A673 (cell line): ENCODE data around the gene SORCS1.
A peak's percentile ranks its signal among the peaks of the same experiment; 100 is the strongest.

Experiments used
- CTCF ChIP-seq: fragments of 300-800, 200-600 bp; sonication (generic); conservative IDR thresholded peaks from 2 replicates; pipeline ENCODE4 v1.5.1; 2017; ENCODE audit warnings: low read depth, mild to moderate bottlenecking, antibody characterized with exemption, low read length, moderate library complexity, mixed read lengths
- EZH2 ChIP-seq: fragments of 200-600 bp; sonication (generic); IDR thresholded peaks from 2 replicates; pipeline ENCODE4 v1.6.1; 2017; ENCODE audit warnings: borderline replicate concordance, low read depth, mild to moderate bottlenecking, mixed read lengths, antibody characterized with exemption, low read length; ENCODE audit not compliant: poor library complexity, severe bottlenecking

- peak; percentile 34 for TF ChIP-seq CTCF
- TF ChIP-seq EZH2 = no peak
These were observed 20.0 kb downstream of the SORCS1 start for GRCh38 chr10:107144490-107144889.
